ENCODE measurements around the gene CFAP77.

CFAP77 gene

DNA sequence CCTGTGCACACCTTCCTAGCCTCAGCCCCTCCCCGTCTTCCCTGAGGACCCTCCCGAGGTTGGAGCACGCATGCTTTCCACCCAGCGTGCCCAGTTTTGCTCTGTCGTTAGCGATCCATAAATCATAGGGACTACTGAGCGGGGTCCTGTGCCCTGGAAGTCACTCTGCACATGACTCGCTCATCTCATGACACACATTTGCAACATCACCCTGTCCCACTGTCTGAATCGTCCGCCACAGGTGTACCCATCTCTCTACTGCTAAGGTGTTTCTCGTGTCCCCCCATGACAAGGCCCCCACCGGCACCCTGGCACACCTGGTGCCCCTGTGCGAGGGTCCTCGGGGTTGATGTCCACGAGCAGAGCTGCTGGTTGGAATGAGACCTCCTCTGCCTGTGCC is 103.4 kb downstream of the CFAP77 start:
- no peak overlapping the region for H3K9ac ChIP-seq (ENCODE audit: low read depth in 1 of 2, low read length in 2 of 2)
- H3K4me1 ChIP-seq (ENCODE audit: control insufficient read depth in 1 of 2, insufficient read depth in 2 of 2, low read length in 2 of 2), result no peaks in the 10 kb centered on the region
- no peak overlapping the region for H3K4me3 ChIP-seq (ENCODE audit: low read depth in 1 of 2, low read length in 2 of 2)
- H3K36me3 ChIP-seq (ENCODE audit: control insufficient read depth in 1 of 2, insufficient read depth in 2 of 2, low read length in 2 of 2), result no peaks in the 10 kb centered on the region
- peaks cover 4 to 12% of the 10 kb centered on the region in 2 donors for H3K27me3 ChIP-seq (ENCODE audit: control insufficient read depth in 1 of 2, insufficient read depth in 2 of 2, low read length in 2 of 2)
- H3K27ac ChIP-seq (ENCODE audit: low read depth, low read length), result no peak overlapping the region
- no peaks in the 10 kb centered on the region for H3K9me3 ChIP-seq (ENCODE audit: control insufficient read depth in 1 of 2, low read length in 2 of 2)

DNA sequence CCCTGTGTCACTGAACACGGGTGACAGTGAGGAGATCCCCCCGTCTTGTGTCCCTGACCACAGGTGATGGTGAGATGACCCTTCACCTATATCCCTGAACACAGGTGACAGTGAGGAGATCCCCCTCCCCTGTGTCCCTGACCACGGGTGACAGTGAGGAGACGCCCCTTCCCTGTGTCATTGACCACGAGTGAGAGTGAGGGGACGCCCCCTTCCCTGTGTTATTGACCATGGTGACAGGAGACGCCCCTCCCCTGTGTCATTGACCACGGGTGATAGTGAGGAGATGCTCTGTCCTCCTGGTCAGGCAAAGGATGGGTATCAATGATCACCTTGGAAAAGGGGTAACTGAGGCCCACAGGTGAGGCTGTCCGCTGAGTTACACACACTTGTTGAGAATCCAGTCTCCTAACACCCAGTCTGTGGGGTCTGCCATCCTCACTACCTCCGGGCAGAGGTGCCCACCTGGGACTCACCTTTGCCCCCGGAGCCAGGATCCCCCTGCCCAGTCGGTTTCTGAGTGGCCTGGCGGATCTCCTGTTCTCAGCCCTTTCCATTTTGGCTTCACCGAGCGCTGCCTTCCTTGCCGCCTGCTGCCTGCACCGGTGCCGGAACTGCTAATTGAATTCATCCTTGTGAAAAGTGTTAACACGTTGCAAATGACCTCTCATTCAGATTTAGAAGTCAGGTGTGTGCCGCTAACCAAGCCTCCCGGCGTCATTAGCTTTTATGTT is 104.2 kb downstream of the CFAP77 start:
- no peak overlapping the region for H3K27ac ChIP-seq (ENCODE audit: low read depth, low read length)
- H3K36me3 ChIP-seq (ENCODE audit: control insufficient read depth in 1 of 2, insufficient read depth in 2 of 2, low read length in 2 of 2), result no peaks in the 10 kb centered on the region
- peaks cover 0 to 12% of the 10 kb centered on the region in 2 donors for H3K27me3 ChIP-seq (ENCODE audit: control insufficient read depth in 1 of 2, insufficient read depth in 2 of 2, low read length in 2 of 2)
- H3K4me1 ChIP-seq (ENCODE audit: control insufficient read depth in 1 of 2, insufficient read depth in 2 of 2, low read length in 2 of 2), result no peaks in the 10 kb centered on the region
- H3K9ac ChIP-seq (ENCODE audit: low read depth in 1 of 2, low read length in 2 of 2), result no peak overlapping the region
- H3K4me3 ChIP-seq (ENCODE audit: low read depth in 1 of 2, low read length in 2 of 2), result no peak overlapping the region
- H3K9me3 ChIP-seq (ENCODE audit: control insufficient read depth in 1 of 2, low read length in 2 of 2), result no peaks in the 10 kb centered on the region

DNA sequence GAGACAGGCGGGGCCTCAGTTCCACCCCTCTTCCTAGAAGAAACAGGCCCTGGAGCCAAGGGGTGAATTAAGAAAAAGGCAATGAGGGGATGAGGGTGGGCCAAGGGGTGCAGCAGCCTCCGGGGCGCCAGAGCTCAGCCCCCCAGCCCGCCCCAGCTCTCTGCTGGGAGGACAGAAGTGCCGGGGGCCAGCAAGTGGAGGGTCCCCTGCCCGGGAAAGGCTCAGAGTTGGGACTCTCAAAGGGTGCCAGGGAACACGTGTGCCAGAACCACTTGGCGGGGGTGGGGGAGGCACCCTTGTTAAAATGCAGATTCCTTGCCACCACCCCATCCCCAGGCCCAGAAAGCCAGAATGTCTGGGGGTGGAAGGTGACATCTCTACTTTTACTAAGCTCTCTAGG is 104.8 kb downstream of the CFAP77 start:
- Histone ChIP-seq H3K4me3 (ENCODE audit: low read depth in 1 of 2, low read length in 2 of 2) (no peak overlapping the region), H3K9ac (ENCODE audit: low read depth in 1 of 2, low read length in 2 of 2) (no peak overlapping the region), H3K4me1 (ENCODE audit: control insufficient read depth in 1 of 2, insufficient read depth in 2 of 2, low read length in 2 of 2) (no peaks in the 10 kb centered on the region), H3K27me3 (ENCODE audit: control insufficient read depth in 1 of 2, insufficient read depth in 2 of 2, low read length in 2 of 2) (peaks cover 0 to 12% of the 10 kb centered on the region in 2 donors), H3K36me3 (ENCODE audit: control insufficient read depth in 1 of 2, insufficient read depth in 2 of 2, low read length in 2 of 2) (no peaks in the 10 kb centered on the region), H3K27ac (ENCODE audit: low read depth, low read length) (no peak overlapping the region), H3K9me3 (ENCODE audit: control insufficient read depth in 1 of 2, low read length in 2 of 2) (no peaks in the 10 kb centered on the region)

DNA sequence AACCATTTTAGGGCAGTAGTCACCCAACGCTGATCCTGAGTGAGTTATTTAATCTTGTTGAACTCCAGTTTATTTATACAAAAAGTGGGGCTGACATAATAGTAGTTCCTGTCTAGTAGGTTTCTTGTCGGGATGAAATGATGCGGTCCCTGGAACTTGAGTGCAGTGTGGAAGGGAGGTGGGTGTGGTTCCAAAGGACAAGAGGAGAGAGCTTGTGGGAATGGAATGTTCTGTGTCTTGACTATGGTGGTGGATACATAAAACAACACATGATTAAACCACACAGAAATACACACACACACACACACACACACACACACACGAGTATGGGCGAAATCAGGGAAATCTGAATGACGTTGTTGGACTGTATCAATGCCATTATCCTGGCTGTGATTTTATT is 106.3 kb downstream of the CFAP77 start:
- Histone ChIP-seq H3K9me3 (ENCODE audit: control insufficient read depth in 1 of 2, low read length in 2 of 2) (no peaks in the 10 kb centered on the region), H3K27me3 (ENCODE audit: control insufficient read depth in 1 of 2, insufficient read depth in 2 of 2, low read length in 2 of 2) (peaks cover 0 to 12% of the 10 kb centered on the region in 2 donors), H3K9ac (ENCODE audit: low read depth in 1 of 2, low read length in 2 of 2) (no peak overlapping the region), H3K36me3 (ENCODE audit: control insufficient read depth in 1 of 2, insufficient read depth in 2 of 2, low read length in 2 of 2) (no peaks in the 10 kb centered on the region), H3K4me3 (ENCODE audit: low read depth in 1 of 2, low read length in 2 of 2) (no peak overlapping the region), H3K4me1 (ENCODE audit: control insufficient read depth in 1 of 2, insufficient read depth in 2 of 2, low read length in 2 of 2) (no peaks in the 10 kb centered on the region), H3K27ac (ENCODE audit: low read depth, low read length) (no peak overlapping the region)

DNA sequence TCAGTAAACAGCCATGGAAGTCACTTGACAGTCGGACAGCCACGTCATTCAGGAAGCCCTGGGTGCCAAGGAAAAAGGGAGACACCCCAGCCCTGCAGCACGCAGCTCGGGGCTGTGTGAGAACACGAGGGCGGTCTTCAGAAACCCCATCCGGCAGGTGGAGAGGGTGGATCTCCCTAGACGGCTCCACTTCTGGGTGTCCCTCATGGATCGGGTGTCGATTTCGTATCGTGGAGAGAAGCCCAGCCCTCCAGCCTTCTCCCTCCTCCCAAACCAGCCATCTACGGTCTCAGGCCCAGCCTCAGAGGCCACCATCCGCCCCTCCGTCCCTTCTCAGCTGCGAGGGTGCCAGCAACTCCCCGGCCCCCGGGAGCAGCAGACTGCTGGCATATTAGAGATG is 106.9 kb downstream of the CFAP77 start:
- Histone ChIP-seq H3K9me3 (ENCODE audit: control insufficient read depth in 1 of 2, low read length in 2 of 2) (no peaks in the 10 kb centered on the region), H3K4me1 (ENCODE audit: control insufficient read depth in 1 of 2, insufficient read depth in 2 of 2, low read length in 2 of 2) (no peaks in the 10 kb centered on the region), H3K36me3 (ENCODE audit: control insufficient read depth in 1 of 2, insufficient read depth in 2 of 2, low read length in 2 of 2) (no peaks in the 10 kb centered on the region), H3K4me3 (ENCODE audit: low read depth in 1 of 2, low read length in 2 of 2) (no peak overlapping the region), H3K27me3 (ENCODE audit: control insufficient read depth in 1 of 2, insufficient read depth in 2 of 2, low read length in 2 of 2) (peaks cover 0 to 12% of the 10 kb centered on the region in 2 donors), H3K27ac (ENCODE audit: low read depth, low read length) (no peak overlapping the region), H3K9ac (ENCODE audit: low read depth in 1 of 2, low read length in 2 of 2) (no peak overlapping the region)

DNA sequence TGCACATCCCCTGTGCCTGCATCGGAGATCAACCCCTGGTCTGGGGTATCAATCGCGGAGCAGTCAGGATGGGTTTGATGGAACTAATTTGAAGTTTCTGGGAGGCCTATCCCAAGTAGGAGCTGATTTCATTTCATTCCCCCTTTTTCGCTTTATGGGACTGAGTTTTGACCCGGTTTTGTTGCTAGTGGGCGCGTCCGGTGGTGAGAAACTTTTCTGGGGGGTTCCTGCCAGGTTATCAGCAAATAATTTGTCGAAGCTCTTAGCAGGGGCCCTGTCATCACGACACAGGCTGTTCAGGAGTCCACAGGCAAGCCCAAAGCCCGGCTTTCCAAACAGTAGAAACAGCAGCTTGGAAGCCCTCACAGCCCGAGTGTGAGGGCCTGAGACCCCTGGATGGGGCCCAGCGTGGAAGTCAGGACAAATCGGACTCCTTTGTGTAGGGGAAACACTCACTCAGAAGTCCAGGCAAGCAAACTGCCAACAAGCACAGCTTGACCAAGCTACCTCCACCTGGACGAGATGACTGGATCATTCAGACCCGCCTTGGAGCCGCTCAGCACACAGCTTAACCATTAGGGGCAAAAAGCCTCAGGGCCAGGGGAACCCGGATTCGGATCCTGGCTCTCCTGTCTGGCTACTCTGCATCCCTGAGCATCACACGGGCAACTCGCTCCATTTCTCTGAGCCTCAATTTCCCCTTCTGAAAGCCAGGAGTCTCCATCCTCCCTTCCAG is 108.0 kb downstream of the CFAP77 start:
- Histone ChIP-seq H3K9ac (ENCODE audit: low read depth in 1 of 2, low read length in 2 of 2) (no peak overlapping the region), H3K27ac (ENCODE audit: low read depth, low read length) (no peak overlapping the region), H3K9me3 (ENCODE audit: control insufficient read depth in 1 of 2, low read length in 2 of 2) (no peaks in the 10 kb centered on the region), H3K4me1 (ENCODE audit: control insufficient read depth in 1 of 2, insufficient read depth in 2 of 2, low read length in 2 of 2) (no peaks in the 10 kb centered on the region), H3K36me3 (ENCODE audit: control insufficient read depth in 1 of 2, insufficient read depth in 2 of 2, low read length in 2 of 2) (no peaks in the 10 kb centered on the region), H3K27me3 (ENCODE audit: control insufficient read depth in 1 of 2, insufficient read depth in 2 of 2, low read length in 2 of 2) (peaks cover 0 to 12% of the 10 kb centered on the region in 2 donors), H3K4me3 (ENCODE audit: low read depth in 1 of 2, low read length in 2 of 2) (no peak overlapping the region)

DNA sequence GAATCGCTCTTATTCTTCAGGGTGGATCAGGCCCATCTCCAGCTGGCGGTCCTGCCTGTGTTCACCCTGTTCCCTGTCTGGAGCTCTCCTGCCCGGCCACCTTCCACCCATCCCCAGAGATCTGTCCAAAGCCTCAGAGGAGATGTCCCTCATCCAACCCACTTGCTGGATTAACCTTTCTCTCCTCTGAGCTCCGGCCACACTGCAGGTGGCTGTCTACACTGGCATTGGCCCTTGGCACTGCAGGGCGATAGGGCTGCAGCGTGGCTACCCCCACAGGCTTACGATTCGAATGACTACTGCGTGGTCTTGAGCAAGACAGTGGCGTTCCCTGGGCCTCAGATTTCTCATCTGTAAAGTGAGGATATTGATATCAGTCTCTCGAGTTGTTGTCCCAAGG is 108.6 kb downstream of the CFAP77 start:
- no peaks in the 10 kb centered on the region for H3K4me1 ChIP-seq (ENCODE audit: control insufficient read depth in 1 of 2, insufficient read depth in 2 of 2, low read length in 2 of 2)
- H3K4me3 ChIP-seq (ENCODE audit: low read depth in 1 of 2, low read length in 2 of 2), result no peak overlapping the region
- H3K9ac ChIP-seq (ENCODE audit: low read depth in 1 of 2, low read length in 2 of 2), result no peak overlapping the region
- no peaks in the 10 kb centered on the region for H3K36me3 ChIP-seq (ENCODE audit: control insufficient read depth in 1 of 2, insufficient read depth in 2 of 2, low read length in 2 of 2)
- no peak overlapping the region for H3K27ac ChIP-seq (ENCODE audit: low read depth, low read length)
- H3K27me3 ChIP-seq (ENCODE audit: control insufficient read depth in 1 of 2, insufficient read depth in 2 of 2, low read length in 2 of 2), result peaks cover 0 to 7% of the 10 kb centered on the region in 2 donors
- H3K9me3 ChIP-seq (ENCODE audit: control insufficient read depth in 1 of 2, low read length in 2 of 2), result no peaks in the 10 kb centered on the region

DNA sequence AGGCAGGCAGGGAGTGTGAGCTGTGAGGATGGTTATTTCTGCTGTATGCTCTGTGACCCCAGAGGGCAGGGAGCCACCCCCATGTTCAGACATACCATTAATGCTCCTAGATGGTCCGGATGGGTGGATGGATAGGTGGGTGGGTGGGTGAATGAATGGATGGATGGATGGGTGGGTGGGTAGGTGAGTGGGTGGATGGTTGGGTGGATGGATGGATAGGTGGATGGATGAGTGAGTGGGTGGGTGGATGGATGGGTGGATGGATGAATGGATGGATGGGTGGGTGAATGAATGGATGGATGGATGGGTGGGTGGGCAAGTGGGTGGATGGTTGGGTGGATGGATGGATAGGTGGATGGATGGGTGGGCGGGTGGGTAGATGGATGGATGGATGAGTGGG is 109.0 kb downstream of the CFAP77 start:
- Histone ChIP-seq H3K9me3 (ENCODE audit: control insufficient read depth in 1 of 2, low read length in 2 of 2) (no peaks in the 10 kb centered on the region), H3K27me3 (ENCODE audit: control insufficient read depth in 1 of 2, insufficient read depth in 2 of 2, low read length in 2 of 2) (peaks cover 0 to 3% of the 10 kb centered on the region in 2 donors), H3K4me1 (ENCODE audit: control insufficient read depth in 1 of 2, insufficient read depth in 2 of 2, low read length in 2 of 2) (no peaks in the 10 kb centered on the region), H3K27ac (ENCODE audit: low read depth, low read length) (no peak overlapping the region), H3K4me3 (ENCODE audit: low read depth in 1 of 2, low read length in 2 of 2) (no peak overlapping the region), H3K9ac (ENCODE audit: low read depth in 1 of 2, low read length in 2 of 2) (no peak overlapping the region), H3K36me3 (ENCODE audit: control insufficient read depth in 1 of 2, insufficient read depth in 2 of 2, low read length in 2 of 2) (no peaks in the 10 kb centered on the region)

DNA sequence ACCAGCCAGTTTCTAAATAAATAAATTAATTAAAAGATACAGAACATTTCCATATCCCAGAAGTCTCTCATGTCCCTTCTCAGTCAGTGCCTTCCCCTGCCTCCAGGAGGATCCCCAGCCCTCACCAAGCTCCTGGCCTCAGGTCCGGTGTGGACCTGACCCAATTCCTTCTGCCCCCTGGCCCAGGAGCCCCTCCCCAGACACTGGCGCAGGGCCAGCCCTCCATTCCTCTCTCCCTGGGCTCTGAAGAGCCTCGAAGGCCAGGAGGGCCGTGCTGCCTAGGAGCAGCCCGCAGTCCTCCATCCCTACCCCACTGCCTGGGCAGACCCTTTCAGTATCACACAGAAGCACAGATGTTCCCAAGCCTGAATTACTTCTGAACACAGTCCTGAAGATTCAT is 110.6 kb downstream of the CFAP77 start:
- H3K4me3 ChIP-seq (ENCODE audit: low read depth in 1 of 2, low read length in 2 of 2), result no peak overlapping the region
- no peak overlapping the region for H3K9ac ChIP-seq (ENCODE audit: low read depth in 1 of 2, low read length in 2 of 2)
- no peaks in the 10 kb centered on the region for H3K4me1 ChIP-seq (ENCODE audit: control insufficient read depth in 1 of 2, insufficient read depth in 2 of 2, low read length in 2 of 2)
- H3K36me3 ChIP-seq (ENCODE audit: control insufficient read depth in 1 of 2, insufficient read depth in 2 of 2, low read length in 2 of 2), result no peaks in the 10 kb centered on the region
- no peaks in the 10 kb centered on the region for H3K27me3 ChIP-seq (ENCODE audit: control insufficient read depth in 1 of 2, insufficient read depth in 2 of 2, low read length in 2 of 2)
- no peak overlapping the region for H3K27ac ChIP-seq (ENCODE audit: low read depth, low read length)
- H3K9me3 ChIP-seq (ENCODE audit: control insufficient read depth in 1 of 2, low read length in 2 of 2), result no peaks in the 10 kb centered on the region

DNA sequence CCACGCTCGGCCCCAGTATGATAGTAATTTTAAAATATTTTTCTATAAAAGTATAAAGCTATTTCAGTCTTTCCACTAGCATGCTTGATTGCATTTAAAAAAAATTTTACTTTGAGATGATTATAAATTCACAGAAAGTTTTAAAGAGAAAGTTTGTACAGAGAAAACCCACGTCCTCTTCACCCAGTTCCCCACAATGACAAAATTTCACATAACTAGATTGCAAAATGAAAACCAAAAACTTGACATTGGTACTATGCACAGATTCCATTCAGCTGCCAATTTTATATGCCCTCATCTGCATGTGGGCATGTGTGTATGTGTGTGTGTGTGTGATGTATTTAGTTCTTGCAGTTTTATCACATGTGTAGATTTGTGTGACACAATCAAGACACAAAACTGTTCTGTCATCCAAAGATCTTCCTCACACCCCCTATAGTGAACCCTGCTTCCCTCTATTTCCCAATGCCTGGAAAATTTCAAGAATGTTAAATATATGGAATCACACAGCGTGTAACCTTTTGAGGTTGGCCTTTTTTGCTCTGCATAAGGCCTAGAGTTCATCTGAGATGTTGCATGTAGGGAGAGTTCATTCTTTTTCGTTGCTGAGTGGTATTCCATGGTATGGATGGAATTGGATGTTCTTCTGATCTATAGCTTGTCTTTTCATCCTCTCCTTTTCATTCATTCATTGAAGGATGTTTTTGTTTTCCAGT is 115.5 kb downstream of the CFAP77 start:
- H3K9ac ChIP-seq (ENCODE audit: low read depth in 1 of 2, low read length in 2 of 2), result no peak overlapping the region
- H3K4me1 ChIP-seq (ENCODE audit: control insufficient read depth in 1 of 2, insufficient read depth in 2 of 2, low read length in 2 of 2), result no peaks in the 10 kb centered on the region
- no peaks in the 10 kb centered on the region for H3K36me3 ChIP-seq (ENCODE audit: control insufficient read depth in 1 of 2, insufficient read depth in 2 of 2, low read length in 2 of 2)
- no peaks in the 10 kb centered on the region for H3K9me3 ChIP-seq (ENCODE audit: control insufficient read depth in 1 of 2, low read length in 2 of 2)
- no peak overlapping the region for H3K4me3 ChIP-seq (ENCODE audit: low read depth in 1 of 2, low read length in 2 of 2)
- H3K27ac ChIP-seq (ENCODE audit: low read depth, low read length), result no peak overlapping the region
- no peaks in the 10 kb centered on the region for H3K27me3 ChIP-seq (ENCODE audit: control insufficient read depth in 1 of 2, insufficient read depth in 2 of 2, low read length in 2 of 2)
